MM.1S (cell line): ENCODE data around the gene ANKRD6.

Experiments used
- CTCF ChIP-seq: fragments of 300-600 bp; sonication (generic); IDR thresholded peaks from 2 replicates; pipeline ENCODE4 v1.5.1; 2016; ENCODE audit warnings: antibody characterized with exemption, low read length, mixed read lengths
- EZH2 ChIP-seq: fragments of 300-600 bp; sonication (generic); optimal IDR thresholded peaks from 2 replicates; pipeline ENCODE3; 2017; ENCODE audit warnings: low read depth, mild to moderate bottlenecking, antibody characterized with exemption, low read length, mixed read lengths
- EZH2phosphoT487 ChIP-seq: fragments of 300-600 bp; sonication (generic); IDR thresholded peaks from 2 replicates; pipeline ENCODE4 v1.6.1; 2018; ENCODE audit warnings: antibody characterized with exemption, low read length

GRCh38 chr6:89553431-89553830 lies 120.5 kb downstream of the ANKRD6 start:
- TF ChIP-seq CTCF: no peak
- TF ChIP-seq EZH2: no peak
- TF ChIP-seq EZH2phosphoT487: no peak
